SK-N-SH treated with all-trans-retinoic acid at 6 μM for 48 hours (cell line): ENCODE data around the gene AADACL4.

Experiments
- ESRRG ChIP-seq: fragments of 250-450 bp; sonication (Bioruptor Pico); IDR thresholded peaks from 2 replicates; pipeline ENCODE4 v1.6.1; 2021; ENCODE audit warnings: mild to moderate bottlenecking
- PATZ1 ChIP-seq: fragments of 250-450 bp; sonication (Bioruptor Pico); IDR thresholded peaks from 2 replicates; pipeline ENCODE4 v1.8.0; 2020; ENCODE audit warnings: mild to moderate bottlenecking, moderate library complexity, borderline replicate concordance
- POU6F1 ChIP-seq: fragments of 250-450 bp; sonication (Bioruptor Pico); IDR thresholded peaks from 2 replicates; pipeline ENCODE4 v1.8.0; 2021; ENCODE audit warnings: low read depth, mild to moderate bottlenecking, moderate library complexity, borderline replicate concordance
- TCF4 ChIP-seq: fragments of 250-450 bp; sonication (Bioruptor Pico); IDR thresholded peaks from 2 replicates; pipeline ENCODE4 v1.8.0; 2021; ENCODE audit warnings: mild to moderate bottlenecking, moderate library complexity, borderline replicate concordance
- TF ChIP-seq, protein P1 (sequence below): fragments of 250-450 bp; sonication (Bioruptor Pico); IDR thresholded peaks from 2 replicates; pipeline ENCODE4 v1.5.1; 2020; ENCODE audit warnings: low read depth, mild to moderate bottlenecking, moderate library complexity

DNA sequence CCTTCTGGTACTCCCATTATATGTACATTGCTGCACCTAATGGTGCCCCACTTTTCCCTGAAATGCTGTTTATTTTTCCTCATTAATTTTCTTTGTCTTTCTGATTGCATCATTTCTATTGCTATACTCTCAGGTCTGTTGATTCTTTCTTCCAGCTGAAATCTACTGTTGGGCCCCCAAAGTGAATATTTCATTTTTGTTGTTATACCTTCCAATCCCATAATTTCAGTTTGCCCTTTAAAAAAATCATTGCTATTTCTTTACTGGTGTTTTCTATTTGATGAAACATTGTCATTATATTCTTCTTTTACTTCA is 3.0 kb upstream of the AADACL4 start:
- no peak for TF ChIP-seq PATZ1 (CRISPR knock-in tag)
- TF ChIP-seq, protein P1, sequence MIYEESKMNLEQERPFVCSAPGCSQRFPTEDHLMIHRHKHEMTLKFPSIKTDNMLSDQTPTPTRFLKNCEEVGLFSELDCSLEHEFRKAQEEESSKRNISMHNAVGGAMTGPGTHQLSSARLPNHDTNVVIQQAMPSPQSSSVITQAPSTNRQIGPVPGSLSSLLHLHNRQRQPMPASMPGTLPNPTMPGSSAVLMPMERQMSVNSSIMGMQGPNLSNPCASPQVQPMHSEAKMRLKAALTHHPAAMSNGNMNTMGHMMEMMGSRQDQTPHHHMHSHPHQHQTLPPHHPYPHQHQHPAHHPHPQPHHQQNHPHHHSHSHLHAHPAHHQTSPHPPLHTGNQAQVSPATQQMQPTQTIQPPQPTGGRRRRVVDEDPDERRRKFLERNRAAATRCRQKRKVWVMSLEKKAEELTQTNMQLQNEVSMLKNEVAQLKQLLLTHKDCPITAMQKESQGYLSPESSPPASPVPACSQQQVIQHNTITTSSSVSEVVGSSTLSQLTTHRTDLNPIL (CRISPR knock-in tag): no peak
- no peak for TF ChIP-seq TCF4 (CRISPR knock-in tag)
- no peak for TF ChIP-seq POU6F1 (CRISPR knock-in tag)
- no peak for TF ChIP-seq ESRRG (CRISPR knock-in tag)
